ENCODE measurements around the gene HSPB6.

DNA sequence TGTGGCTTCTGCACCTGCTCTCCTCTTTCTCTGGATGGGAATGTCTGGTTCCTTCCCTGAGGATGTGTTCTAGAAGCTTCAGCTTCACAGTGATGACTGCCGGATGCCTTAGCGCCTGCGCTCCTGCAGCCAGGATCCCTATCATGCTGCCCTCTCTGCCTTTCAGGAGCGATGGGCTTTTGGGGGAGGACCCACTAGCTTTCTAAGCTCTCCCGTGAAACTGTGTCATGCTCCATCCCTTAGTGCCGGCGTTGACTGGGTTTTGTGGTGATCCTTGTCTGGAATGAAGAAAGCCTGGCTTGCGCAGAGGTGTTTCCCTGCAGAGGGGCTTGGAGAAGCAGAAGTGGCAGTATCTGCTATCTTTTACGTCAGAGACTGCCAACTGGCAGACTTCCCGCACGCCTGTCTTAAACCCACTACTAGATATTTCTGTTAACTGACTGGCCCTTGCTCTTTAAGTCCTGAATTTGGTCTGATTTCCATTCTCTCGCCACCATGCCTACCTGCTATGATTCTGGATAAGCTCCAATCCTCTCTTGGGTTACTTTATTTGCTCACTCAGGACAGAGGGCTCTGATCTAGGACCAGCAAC, 42.8 kb downstream of the HSPB6 start:
- TF ChIP-seq ASH2L (IDR thresholded peaks at IDR 0.05; ENCODE audit: low read length) (no peak), SP1 (IDR thresholded peaks at IDR 0.05; ENCODE audit: low read depth, low read length) (no peak), POLR2A (IDR thresholded peaks at IDR 0.05; ENCODE audit: control extremely low read depth in 1 of 2, low read depth in 2 of 2, low read length in 2 of 2) (no peak), CHD2 (IDR thresholded peaks at IDR 0.05; ENCODE audit: low read length) (no peak), FOSL1 (IDR thresholded peaks at IDR 0.05; ENCODE audit: insufficient read depth, low read depth, low read length) (no peak), GTF2F1 (IDR thresholded peaks at IDR 0.05; ENCODE audit: borderline replicate concordance, low read depth, low read length) (no peak), SIN3A (conservative IDR thresholded peaks at IDR 0.05 in 1 of 2, IDR thresholded peaks at IDR 0.05 in 1 of 2; ENCODE audit: low read depth in 1 of 2, low read length in 2 of 2) (no peak), CREB1 (IDR thresholded peaks at IDR 0.05) (no peak), SAP30 (IDR thresholded peaks at IDR 0.05; ENCODE audit: insufficient read depth, insufficient replicate concordance, low read length) (no peak), GABPA (IDR thresholded peaks at IDR 0.05; ENCODE audit: borderline replicate concordance, insufficient read depth, low read length) (no peak), ZNF274 (IDR thresholded peaks at IDR 0.05; ENCODE audit: borderline replicate concordance, extremely low read depth, low read length) (no peak), EZH2 (IDR thresholded peaks at IDR 0.05; ENCODE audit: low read depth, low read length, severe bottlenecking) (no peak)
- TF ChIP-seq, protein P1, sequence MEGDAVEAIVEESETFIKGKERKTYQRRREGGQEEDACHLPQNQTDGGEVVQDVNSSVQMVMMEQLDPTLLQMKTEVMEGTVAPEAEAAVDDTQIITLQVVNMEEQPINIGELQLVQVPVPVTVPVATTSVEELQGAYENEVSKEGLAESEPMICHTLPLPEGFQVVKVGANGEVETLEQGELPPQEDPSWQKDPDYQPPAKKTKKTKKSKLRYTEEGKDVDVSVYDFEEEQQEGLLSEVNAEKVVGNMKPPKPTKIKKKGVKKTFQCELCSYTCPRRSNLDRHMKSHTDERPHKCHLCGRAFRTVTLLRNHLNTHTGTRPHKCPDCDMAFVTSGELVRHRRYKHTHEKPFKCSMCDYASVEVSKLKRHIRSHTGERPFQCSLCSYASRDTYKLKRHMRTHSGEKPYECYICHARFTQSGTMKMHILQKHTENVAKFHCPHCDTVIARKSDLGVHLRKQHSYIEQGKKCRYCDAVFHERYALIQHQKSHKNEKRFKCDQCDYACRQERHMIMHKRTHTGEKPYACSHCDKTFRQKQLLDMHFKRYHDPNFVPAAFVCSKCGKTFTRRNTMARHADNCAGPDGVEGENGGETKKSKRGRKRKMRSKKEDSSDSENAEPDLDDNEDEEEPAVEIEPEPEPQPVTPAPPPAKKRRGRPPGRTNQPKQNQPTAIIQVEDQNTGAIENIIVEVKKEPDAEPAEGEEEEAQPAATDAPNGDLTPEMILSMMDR (IDR thresholded peaks at IDR 0.05; ENCODE audit: control extremely low read depth in 1 of 3, insufficient read depth in 1 of 3, low read depth in 1 of 3, low read length in 3 of 3), result no peak

Data from H1 (cell line).